Measurements from ENCODE around the gene MBD5.

The MBD5 gene

GRCh38 chr2:148303161-148303560 lies 282.3 kb downstream of the MBD5 start:
- no peak for DNase-seq (ENCODE audit: low spot score)

GRCh38 chr2:148305476-148305875 lies 284.6 kb downstream of the MBD5 start:
- no peak for DNase-seq (ENCODE audit: low spot score)

GRCh38 chr2:148306027-148306426 lies 285.1 kb downstream of the MBD5 start:
- no peak for DNase-seq (ENCODE audit: low spot score)

- no peak for DNase-seq (ENCODE audit: low spot score)
These were observed 296.7 kb downstream of the MBD5 start for GRCh38 chr2:148317598-148317997.

GRCh38 chr2:148338541-148338940 lies 317.6 kb downstream of the MBD5 start:
- DNase-seq (ENCODE audit: low spot score) = no peak

- no peak for DNase-seq (ENCODE audit: low spot score)
These were observed 321.2 kb downstream of the MBD5 start for GRCh38 chr2:148342086-148342485.

- no peak for DNase-seq (ENCODE audit: low spot score)
These were observed 329.3 kb downstream of the MBD5 start for GRCh38 chr2:148350199-148350598.

- DNase-seq (ENCODE audit: low spot score) = no peak
These were observed 330.7 kb downstream of the MBD5 start for GRCh38 chr2:148351437-148352143.

GRCh38 chr2:148358375-148358774 lies 337.5 kb downstream of the MBD5 start:
- DNase-seq (ENCODE audit: low spot score) = no peak

GRCh38 chr2:148360662-148361061 lies 339.8 kb downstream of the MBD5 start:
- DNase-seq (ENCODE audit: low spot score) = no peak

- DNase-seq (ENCODE audit: low spot score) = no peak
These were observed 341.4 kb downstream of the MBD5 start for GRCh38 chr2:148362144-148362796.

GRCh38 chr2:148375214-148375613 lies 354.3 kb downstream of the MBD5 start:
- no peak for DNase-seq (ENCODE audit: low spot score)

GRCh38 chr2:148391324-148391723 lies 370.4 kb downstream of the MBD5 start:
- no peak for DNase-seq (ENCODE audit: low spot score)

- no peak for DNase-seq (ENCODE audit: low spot score)
These were observed 381.9 kb downstream of the MBD5 start for GRCh38 chr2:148402786-148403185.

GRCh38 chr2:148410899-148411298 lies 390.0 kb downstream of the MBD5 start:
- DNase-seq (ENCODE audit: low spot score) = no peak

- no peak for DNase-seq (ENCODE audit: low spot score)
These were observed 395.4 kb downstream of the MBD5 start for GRCh38 chr2:148416248-148416647.

- no peak for DNase-seq (ENCODE audit: low spot score)
These were observed 409.2 kb downstream of the MBD5 start for GRCh38 chr2:148430101-148430500.

GRCh38 chr2:148447877-148448276 lies 427.0 kb downstream of the MBD5 start:
- DNase-seq (ENCODE audit: low spot score) = no peak

- DNase-seq (ENCODE audit: low spot score) = no peak
These were observed 429.6 kb downstream of the MBD5 start for GRCh38 chr2:148450531-148450930.

- no peak for DNase-seq (ENCODE audit: low spot score)
These were observed 430.2 kb downstream of the MBD5 start for GRCh38 chr2:148451046-148451445.

GRCh38 chr2:148455791-148456190 lies 434.9 kb downstream of the MBD5 start:
- no peak for DNase-seq (ENCODE audit: low spot score)

GRCh38 chr2:148458171-148458570 lies 437.3 kb downstream of the MBD5 start:
- DNase-seq (ENCODE audit: low spot score) = no peak

GRCh38 chr2:148459377-148459778 lies 438.5 kb downstream of the MBD5 start:
- no peak for DNase-seq (ENCODE audit: low spot score)

GRCh38 chr2:148461876-148462275 lies 441.0 kb downstream of the MBD5 start:
- no peak for DNase-seq (ENCODE audit: low spot score)

Measured in HuH-7 (cell line).